ENCODE results near the gene NACC1. TPM values are rescaled to one million over a fixed set of nuclear protein-coding genes. Genes with fewer than 3 reads are reported as not detected.

The NACC1 gene
- total and polyA plus RNA-seq, 2 of the 8 experiments (the other 6 are each of a cell fraction or from before 2014, with no cell fraction given), result 234 to 301 TPM

GRCh38 chr19:13138171-13138915, 20.3 kb downstream of the NACC1 start:
- H2AK5ac ChIP-seq (ENCODE audit: low read depth, low read length), result no peak overlapping the region
- peaks cover 0 to 18% of the 10 kb centered on the region in 2 experiments; a peak in 2 of 4 replicates for H3K79me2 ChIP-seq (ENCODE audit: control insufficient read depth in 1 of 2, insufficient read depth in 2 of 2, low read length in 2 of 2)
- no peak overlapping the region for H2BK15ac ChIP-seq (ENCODE audit: low read length)
- no peak overlapping the region for H2BK120ac ChIP-seq (replicated peaks; ENCODE audit: low read depth, low read length)
- no peak overlapping the region for H3K4me3 ChIP-seq (ENCODE audit: extremely low read depth in 1 of 4, insufficient read depth in 2 of 4, low read depth in 3 of 4, low read length in 4 of 4)
- H4K8ac ChIP-seq (ENCODE audit: extremely low read depth, insufficient read depth, low read length), result no peak overlapping the region
- H3K9me3 ChIP-seq (ENCODE audit: insufficient read depth in 2 of 2, low read depth in 1 of 2, low read length in 1 of 2), result no peaks in the 10 kb centered on the region
- WGBS, 2 experiments (ENCODE audit: extremely low coverage in 1 of 2, insufficient coverage in 1 of 2, insufficient read length in 1 of 2, insufficient replicate concordance in 2 of 2, low coverage in 1 of 2, low lambda C conversion rate in 2 of 2, missing lambda C conversion rate in 1 of 2), result 94% methylated on average over 38 of the region's 40 CpGs; no CpG with 5 or more reads in 1 of the 2 experiments
- no peak overlapping the region for H2BK20ac ChIP-seq (ENCODE audit: low read length)
- peaks cover 25 to 40% of the 10 kb centered on the region in 2 experiments for H4K20me1 ChIP-seq (replicated peaks in 1 of 2; ENCODE audit: control insufficient read depth in 1 of 2, insufficient read depth in 2 of 2, low read length in 2 of 2)
- H3K4me1 ChIP-seq (replicated peaks in 1 of 4; ENCODE audit: control insufficient read depth in 3 of 4, insufficient read depth in 4 of 4, low read length in 3 of 4), result peaks cover 0 to 8% (median 4%) of the 10 kb centered on the region in 4 experiments; a peak in 3 of 7 replicates
- no peak overlapping the region; the same call in 1 of the 2 replicates for H2BK5ac ChIP-seq (ENCODE audit: low read depth, low read length)
- CTCF ChIA-PET (ENCODE audit: partially characterized antibody), result interaction anchor here (0.6 to 1.9 kb wide), 3 partner anchors 11 to 44 kb away, joined by 3 to 4 read pairs (median 4); no protein-coding TSS in a partner anchor
- no peak overlapping the region for H2AFZ ChIP-seq (ENCODE audit: low read length)
- no peak overlapping the region for H3K23ac ChIP-seq (ENCODE audit: insufficient read length)
- H3K4me2 ChIP-seq (ENCODE audit: insufficient read depth in 1 of 2, low read depth in 2 of 2, low read length in 2 of 2), result no peak overlapping the region
- no peak overlapping the region for H3K56ac ChIP-seq (replicated peaks; ENCODE audit: insufficient read length, low read depth, low read length)
- H3K23me2 ChIP-seq (ENCODE audit: low read depth, low read length), result no peaks in the 10 kb centered on the region; the same call in 1 of the 2 replicates
- peaks cover 7 to 58% (median 36%) of the 10 kb centered on the region in 4 experiments for H3K36me3 ChIP-seq (ENCODE audit: control insufficient read depth in 2 of 4, insufficient read depth in 4 of 4, low read length in 3 of 4)
- no peak overlapping the region for H2BK12ac ChIP-seq (ENCODE audit: low read depth, low read length)
- H3K9ac ChIP-seq (replicated peaks in 1 of 4; ENCODE audit: extremely low read depth in 1 of 4, low read depth in 3 of 4, low read length in 3 of 4), result no peak overlapping the region
- DNase-seq (ENCODE audit: low read depth in 1 of 2, low spot score in 2 of 2) (no peak), FAIRE-seq (no peak)
- no peak overlapping the region for H3K27ac ChIP-seq (ENCODE audit: low read depth, low read length)
- H3K27me3 ChIP-seq (replicated peaks in 1 of 4; ENCODE audit: control insufficient read depth in 3 of 4, extremely low read depth in 1 of 4, insufficient read depth in 3 of 4, low read length in 3 of 4), result no peaks in the 10 kb centered on the region
- H3K4ac ChIP-seq (replicated peaks; ENCODE audit: insufficient read length, low read depth, low read length), result no peak overlapping the region
- H3K18ac ChIP-seq (ENCODE audit: extremely low read depth, low read length), result no peak overlapping the region
- H4K91ac ChIP-seq (replicated peaks; ENCODE audit: insufficient read length, low read length), result no peak overlapping the region
- H3K79me1 ChIP-seq (ENCODE audit: low read depth, low read length), result peaks cover 12% of the 10 kb centered on the region
- no peak overlapping the region for H4K5ac ChIP-seq (ENCODE audit: insufficient read length, low read depth, low read length)
- H3K14ac ChIP-seq (ENCODE audit: insufficient read length), result no peak overlapping the region
- POLR2A ChIA-PET (ENCODE audit: partially characterized antibody), result interaction anchor here (0.8 to 14.8 kb wide), 8 partner anchors 9 to 42 kb away, joined by 3 to 228 read pairs (median 5); partner anchors contain the start of genes IER2, NACC1, STX10 and TRMT1
- no peak for TF ChIP-seq HDAC6 (IDR thresholded peaks at IDR 0.05; ENCODE audit: low read depth, low read length)
- no peak for TF ChIP-seq PHF8 (conservative IDR thresholded peaks at IDR 0.05; ENCODE audit: low read depth, low read length)
- TF ChIP-seq EGR1 (IDR thresholded peaks at IDR 0.05; ENCODE audit: borderline replicate concordance, low read depth, low read length), result no peak
- TF ChIP-seq TCF12 (IDR thresholded peaks at IDR 0.05; ENCODE audit: low read depth, low read length), result no peak
- TF ChIP-seq CHD1 (IDR thresholded peaks at IDR 0.05; ENCODE audit: low read depth, low read length), result no peak
- TF ChIP-seq RXRA (IDR thresholded peaks at IDR 0.05; ENCODE audit: insufficient read depth, low read depth, low read length), result no peak
- TF ChIP-seq SP4 (IDR thresholded peaks at IDR 0.05; ENCODE audit: low read length), result no peak
- TF ChIP-seq ASH2L (IDR thresholded peaks at IDR 0.05; ENCODE audit: low read length), result no peak
- no peak for TF ChIP-seq SAP30 (IDR thresholded peaks at IDR 0.05; ENCODE audit: insufficient read depth, insufficient replicate concordance, low read length)
- TF ChIP-seq NANOG (IDR thresholded peaks at IDR 0.05; ENCODE audit: insufficient read depth, low read depth, low read length, poor library complexity, severe bottlenecking), result no peak
- TF ChIP-seq GTF2F1 (IDR thresholded peaks at IDR 0.05; ENCODE audit: borderline replicate concordance, low read depth, low read length), result no peak
- TF ChIP-seq KDM1A (IDR thresholded peaks at IDR 0.05; ENCODE audit: borderline replicate concordance, low read length), result no peak

Measured in H1 (cell line).